GM21515 (cell line): ENCODE measurements around the gene EXOSC5.
"Not testable (repeated sequence)": the region's sequence is repeated elsewhere in the genome, so short reads cannot be mapped to it uniquely, and the experiment has no call there.

ENCODE experiments used
- ATAC-seq: cut with Tn5 transposase; IDR thresholded peaks from one replicate; pipeline ENCODE4 v1.9.1; 2021; ENCODE audit not compliant: unreplicated experiment

Gene EXOSC5

DNA sequence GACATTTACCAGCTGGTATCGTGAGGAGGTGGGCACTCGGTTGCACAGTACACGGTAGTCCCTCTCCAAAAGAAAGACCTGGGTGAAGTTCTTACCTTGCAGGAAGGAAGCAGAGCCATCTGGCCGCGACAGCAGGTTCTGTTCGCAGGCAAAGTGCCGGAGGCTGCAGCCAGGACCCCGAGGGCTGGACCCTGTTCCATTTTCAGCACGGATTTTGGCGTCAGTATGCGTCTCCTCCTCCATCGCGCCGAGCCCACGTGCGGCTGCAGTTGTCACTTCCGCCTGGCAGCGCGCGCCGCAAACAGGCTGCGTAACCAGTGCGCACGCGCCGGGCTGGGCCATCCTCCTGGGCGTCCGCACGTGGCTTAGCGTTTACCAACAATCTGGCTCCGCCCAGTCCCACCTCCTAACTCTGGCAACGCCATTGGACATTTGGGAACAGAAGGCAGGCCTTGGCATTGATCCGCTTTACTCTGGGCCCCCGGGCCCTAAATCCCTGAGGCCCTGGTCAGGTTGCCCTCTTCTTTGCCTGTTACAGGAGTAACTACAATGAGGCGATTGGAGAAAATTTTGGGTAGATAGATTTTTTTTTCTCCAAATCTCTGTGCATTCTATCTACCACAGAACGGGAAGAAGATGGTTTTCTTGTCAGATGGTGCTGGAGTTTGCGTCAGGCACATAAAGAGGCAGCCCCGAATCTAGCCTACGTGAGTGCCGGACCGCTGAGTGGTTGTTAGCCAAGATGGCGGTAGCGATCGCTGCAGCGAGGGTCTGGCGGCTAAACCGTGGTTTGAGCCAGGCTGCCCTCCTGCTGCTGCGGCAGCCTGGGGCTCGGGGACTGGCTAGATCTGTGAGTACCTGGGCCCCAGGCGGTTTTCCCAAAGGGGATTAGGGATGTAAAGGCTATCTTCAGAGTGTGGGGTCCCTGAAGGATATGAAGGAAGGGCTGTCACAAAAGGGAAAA lies at the start of gene EXOSC5, which contains the start of gene BCKDHA:
Gene EXOSC5, minus strand, starts transcription at position 274 of the 964 bp plus-strand sequence. Its CDS starts 31 bp downstream, at position 243.
Gene BCKDHA, plus strand, starts transcription at position 733 of the 964 bp plus-strand sequence. Its CDS starts 10 bp downstream, at position 743.
- ATAC-seq = peak; percentile 87

DNA sequence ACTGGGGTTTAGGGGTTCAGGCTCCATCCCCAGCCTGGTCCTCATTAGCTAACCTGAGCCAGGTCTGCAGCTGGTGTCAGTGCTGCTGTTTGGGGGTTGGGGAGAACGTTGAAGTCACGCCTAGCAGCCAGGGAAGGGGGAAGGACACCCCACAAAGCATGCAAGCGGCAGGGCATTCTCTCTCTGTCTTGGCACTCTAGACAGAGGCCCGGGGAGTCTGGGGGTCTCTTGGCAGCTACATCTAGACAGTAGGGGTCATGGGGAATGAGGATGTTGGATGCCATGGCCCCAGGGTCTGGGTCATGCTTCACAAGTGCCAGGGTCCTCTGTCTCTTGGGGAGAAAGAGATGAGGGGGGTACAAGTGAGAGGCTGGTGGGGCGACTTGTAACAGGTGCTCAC lies 48.4 kb upstream of the EXOSC5 start:
- no peak for ATAC-seq

DNA sequence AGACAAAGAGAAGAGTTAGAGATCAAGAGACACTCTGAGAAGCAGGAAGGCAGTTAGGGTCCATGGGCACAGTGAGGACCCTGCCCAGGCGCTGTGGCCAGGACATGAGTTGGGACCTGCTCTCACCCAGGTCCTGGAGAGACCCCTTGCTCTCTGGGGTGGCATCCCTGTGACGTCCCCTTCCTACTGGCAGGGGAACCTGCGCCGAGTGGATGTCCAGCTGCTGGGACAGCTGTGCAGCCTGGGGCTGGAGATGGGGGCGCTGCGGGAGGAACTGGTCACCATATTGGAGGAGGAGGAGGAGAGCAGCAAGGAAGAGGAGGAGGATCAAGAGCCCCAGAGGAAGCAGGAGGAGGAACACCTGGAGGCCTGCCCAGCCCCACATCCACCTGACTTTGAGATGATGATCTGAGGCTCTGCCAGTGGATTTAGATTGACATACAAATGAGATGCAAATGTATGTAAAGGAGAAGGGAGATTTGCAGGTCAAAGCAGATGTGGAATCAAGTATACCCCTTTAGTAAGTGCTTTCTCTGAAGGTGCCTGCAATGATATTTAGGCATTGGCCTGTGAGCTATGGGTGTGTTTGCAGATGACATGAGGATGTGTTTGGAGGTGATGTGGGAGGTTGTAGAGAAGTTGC lies 46.8 kb upstream of the EXOSC5 start:
- ATAC-seq = no peak

DNA sequence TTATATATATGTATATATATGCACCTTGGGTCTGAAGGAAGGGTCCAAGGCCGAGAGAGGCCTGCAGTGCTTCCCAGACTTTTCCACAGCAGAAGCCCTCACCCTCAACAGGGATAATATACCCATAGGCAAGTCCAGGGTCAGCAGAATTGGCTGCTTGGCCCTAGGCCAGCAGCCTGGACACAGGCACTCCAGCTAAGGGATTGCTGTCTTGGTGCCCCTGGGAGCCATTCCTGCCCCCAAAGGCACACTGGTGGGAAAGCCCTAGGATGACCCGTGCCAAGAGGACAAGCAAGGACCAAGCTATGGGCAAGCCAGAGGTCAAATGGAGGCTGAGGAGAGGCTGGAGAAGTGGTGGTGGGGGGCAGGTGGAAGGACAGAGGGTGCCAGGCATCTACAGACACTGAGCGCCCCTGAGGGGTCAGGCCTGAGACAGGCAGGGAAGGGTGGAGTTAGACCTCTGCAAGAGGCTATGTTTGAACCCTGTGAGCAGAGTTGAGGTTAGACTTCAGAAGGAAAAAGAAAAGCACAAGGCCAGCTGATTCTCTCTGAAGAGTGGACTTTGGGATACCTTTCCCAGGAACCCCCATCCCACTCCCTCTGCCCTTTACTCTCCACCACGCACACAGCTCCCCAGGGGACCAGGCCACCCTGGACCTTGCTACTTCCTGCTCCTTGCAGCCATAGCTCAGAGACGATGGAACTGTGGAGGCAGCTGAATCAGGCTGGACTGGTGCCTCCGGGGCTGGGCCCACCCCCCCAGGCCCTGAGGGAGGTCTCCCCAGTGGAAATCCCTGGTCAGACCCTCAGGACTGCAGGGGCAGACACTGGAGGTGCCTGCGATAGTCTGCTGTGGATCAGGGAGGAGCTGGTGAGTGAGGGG lies 45.6 kb upstream of the EXOSC5 start, which contains the start of gene ERICH4:
Gene ERICH4, plus strand, starts transcription at position 684 of the 883 bp plus-strand sequence. Its CDS starts 14 bp downstream, at position 698.
- no peak for ATAC-seq

DNA sequence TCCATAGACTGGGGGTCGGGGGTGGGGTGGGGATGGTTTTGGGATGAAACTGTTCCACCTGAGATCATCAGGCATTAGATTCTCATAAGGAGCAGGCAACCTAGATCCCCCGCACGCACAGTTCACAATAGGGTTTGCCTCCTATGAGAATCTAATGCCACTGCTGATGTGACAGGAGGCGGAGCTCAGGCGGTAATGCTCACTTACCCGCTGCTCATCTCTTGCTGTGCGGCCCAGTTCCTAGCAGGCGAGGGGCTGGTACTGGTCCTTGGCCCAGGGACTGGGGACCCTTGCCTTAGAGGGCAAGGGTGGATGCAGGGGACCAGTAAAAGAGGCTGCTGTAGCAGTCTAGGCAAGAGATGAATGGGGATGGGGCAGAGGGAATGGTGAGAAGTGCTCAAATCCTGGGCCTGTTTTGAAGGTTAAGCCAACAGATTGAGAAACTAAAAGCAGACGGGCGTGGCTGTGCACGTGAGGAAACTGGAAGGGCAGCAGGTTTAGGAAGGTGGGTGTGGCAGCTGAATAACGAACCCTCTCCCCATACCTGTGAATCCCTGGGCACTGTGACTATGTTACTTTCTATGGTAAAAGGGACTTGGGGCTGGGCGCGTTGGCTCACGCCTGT lies 44.3 kb upstream of the EXOSC5 start:
- no peak for ATAC-seq

DNA sequence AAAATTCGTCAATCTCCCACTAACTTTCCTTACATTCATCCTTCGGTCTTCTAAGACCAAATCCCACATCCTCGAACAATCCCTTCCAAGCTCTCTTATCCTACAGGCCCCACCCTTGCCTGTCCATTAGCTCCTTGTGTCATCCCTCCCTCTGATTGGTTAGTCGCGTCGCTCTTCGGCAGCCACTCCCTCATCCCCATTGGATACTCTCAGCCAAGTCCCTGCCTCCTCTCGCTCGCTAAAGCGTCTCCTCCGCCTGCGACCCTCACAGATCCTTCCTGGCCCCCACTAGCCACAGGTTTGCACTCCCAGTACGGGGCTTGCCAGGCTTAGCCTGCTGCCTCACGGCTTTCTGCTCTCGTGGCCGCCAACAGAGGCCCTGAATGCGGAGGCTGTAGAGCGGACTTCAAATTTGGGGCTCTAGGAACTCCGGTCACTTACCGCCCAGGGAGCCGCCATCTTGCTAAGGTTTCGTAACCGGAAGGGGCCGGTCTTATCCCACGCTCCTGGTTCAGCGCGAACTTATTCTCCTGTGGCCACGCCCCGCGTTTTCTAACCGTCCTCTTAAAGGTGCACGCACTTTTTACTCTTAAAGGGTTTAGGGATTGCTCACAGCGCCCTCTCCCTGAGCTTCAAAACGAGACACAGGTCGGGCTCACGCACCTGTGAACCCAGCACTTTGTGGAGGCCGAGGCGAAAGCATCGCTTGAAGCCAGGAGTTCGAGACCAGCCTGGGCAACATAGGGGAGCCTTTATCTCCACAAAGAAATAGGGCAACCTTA lies 42.5 kb upstream of the EXOSC5 start, which contains the start of gene DMAC2:
Gene DMAC2, minus strand, starts transcription at position 472 of the 782 bp plus-strand sequence. Its CDS starts 13 bp downstream, at position 459.
- peak; percentile 90 for ATAC-seq

DNA sequence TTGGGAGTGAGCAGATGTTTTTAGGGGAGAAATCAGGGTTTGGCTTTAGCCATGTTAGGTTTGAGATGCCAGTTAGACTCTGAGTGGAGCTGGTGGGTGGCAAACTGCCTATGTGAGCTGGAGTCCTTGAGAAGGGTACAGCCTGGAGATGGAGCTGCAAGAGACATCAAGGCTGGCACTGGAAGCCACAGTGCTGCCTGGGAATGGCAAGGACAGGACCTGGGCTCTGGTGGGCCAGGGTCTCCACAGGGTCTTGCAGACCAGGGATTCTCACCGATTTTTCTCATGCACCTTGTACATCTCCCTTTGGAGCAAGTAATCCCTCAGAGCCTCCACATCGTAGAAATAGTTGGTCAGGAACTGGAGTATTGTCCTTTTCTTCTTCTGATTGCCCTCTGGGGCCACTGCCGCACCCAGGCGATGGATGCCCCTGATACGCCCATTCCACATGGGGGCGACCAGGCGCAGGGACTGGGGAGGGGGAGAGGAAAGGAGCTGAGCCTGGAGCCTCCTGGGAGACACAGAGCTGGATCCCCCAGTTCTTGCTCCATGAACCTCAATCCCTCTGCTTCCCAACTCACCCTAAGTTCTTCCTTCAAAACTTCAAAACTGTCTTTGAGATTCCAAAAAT lies 40.9 kb upstream of the EXOSC5 start:
- ATAC-seq = no peak

DNA sequence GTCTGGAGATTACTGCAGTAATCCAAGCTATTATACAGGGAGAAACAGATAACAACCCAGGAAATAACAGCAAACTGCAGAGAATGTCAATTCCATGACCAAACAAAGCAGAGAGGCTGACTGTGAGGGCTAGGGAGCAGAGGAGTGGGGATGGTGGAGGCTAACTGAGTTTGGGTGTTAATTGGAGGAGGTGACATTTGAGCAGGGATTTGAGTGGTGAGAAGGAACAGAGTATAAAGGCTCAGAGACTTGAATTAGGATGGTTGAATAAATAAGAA lies 39.5 kb upstream of the EXOSC5 start:
- ATAC-seq = no peak

DNA sequence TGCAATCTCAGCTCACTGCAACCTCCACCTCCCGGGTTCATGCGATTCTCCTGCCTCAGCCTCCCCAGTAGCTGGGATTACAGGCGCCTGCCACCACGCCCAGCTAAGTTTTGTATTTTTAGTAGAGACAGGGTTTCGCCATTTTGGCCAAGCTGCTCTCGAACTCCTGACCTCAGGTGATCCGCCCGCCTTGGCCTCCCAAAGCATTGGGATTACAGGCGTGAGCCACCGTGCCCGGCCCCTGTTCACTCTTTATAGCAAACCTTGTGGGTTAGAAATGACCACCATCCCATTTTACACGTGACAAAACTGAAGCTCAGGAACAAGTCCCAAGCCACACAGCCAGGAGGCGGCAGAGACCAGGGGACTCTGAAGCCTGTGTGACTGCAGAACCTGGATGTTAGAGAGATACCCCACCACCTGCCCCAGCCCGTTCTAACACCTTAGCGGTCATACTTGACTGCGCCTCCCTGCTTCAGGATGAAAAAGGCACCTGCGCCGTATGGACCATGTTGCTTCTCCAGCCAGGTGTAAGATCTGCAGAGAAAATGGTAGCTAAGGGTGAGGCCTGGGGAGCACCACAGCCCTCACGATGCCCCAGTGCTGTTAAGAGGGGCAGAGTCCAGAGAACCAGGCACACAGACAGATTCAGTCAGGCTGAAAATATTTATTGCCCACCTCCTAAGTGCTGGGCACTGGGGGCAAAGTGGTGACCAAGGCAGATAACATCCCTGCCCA lies 38.9 kb upstream of the EXOSC5 start:
- no peak for ATAC-seq

DNA sequence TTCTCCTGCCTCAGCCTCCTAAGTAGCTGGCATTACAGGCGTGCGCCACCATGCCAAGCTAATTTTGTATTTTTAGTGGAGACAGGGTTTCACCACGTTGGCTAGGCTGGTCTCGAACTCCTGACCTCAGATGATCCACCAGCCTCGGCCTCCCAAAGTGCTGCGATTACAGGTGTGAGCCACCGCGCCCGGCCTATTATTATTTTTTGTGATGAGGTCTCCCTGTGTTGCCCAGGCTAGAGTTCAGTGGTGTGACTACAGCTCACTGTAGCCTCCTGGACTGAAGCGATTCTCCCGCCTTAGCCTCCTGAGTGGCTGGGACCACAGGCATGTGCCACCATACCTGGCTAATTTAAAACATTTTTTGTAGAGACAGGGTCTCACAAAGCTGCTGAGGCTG lies 38.2 kb upstream of the EXOSC5 start:
- not testable (repeated sequence) for ATAC-seq

DNA sequence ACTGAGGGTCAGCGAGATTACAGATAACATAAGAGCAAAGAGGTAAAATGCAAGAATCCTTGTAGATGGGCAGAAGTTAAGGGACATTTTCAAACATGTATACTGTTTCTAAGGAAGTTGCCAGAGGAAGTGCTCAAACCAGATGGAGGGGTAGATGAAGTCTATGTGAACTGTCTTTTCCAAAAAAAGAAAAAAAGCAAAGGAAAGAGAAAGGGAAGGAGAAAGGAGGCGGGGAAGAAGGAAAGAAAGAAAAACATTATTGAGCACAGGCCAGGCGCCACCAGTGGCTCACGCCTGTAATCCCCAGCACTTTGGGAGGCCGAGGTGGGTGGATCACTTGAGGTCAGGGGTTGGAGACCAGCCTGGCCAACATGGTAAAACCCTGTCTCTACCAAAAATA lies 37.3 kb upstream of the EXOSC5 start:
- ATAC-seq = no peak

DNA sequence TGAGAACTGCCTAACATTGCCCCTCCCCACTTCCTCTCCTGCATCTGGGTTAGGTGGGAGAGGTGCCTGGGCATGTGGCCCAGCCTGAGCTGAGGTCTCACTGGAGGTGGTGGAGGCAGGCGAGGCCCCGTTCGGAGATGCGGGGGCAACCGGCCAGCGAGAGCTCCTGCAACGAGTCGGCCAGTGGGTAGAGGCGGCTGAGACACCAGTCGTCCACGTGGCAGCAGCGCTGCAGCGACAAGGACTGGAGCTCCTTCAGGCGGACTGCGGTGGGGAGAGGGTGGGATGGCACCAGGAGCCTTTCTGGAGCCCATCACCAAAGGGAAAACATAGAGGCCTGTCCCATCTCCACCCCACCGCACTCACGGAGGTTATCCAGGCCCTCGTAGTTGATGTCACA lies 36.0 kb upstream of the EXOSC5 start:
- ATAC-seq = no peak

DNA sequence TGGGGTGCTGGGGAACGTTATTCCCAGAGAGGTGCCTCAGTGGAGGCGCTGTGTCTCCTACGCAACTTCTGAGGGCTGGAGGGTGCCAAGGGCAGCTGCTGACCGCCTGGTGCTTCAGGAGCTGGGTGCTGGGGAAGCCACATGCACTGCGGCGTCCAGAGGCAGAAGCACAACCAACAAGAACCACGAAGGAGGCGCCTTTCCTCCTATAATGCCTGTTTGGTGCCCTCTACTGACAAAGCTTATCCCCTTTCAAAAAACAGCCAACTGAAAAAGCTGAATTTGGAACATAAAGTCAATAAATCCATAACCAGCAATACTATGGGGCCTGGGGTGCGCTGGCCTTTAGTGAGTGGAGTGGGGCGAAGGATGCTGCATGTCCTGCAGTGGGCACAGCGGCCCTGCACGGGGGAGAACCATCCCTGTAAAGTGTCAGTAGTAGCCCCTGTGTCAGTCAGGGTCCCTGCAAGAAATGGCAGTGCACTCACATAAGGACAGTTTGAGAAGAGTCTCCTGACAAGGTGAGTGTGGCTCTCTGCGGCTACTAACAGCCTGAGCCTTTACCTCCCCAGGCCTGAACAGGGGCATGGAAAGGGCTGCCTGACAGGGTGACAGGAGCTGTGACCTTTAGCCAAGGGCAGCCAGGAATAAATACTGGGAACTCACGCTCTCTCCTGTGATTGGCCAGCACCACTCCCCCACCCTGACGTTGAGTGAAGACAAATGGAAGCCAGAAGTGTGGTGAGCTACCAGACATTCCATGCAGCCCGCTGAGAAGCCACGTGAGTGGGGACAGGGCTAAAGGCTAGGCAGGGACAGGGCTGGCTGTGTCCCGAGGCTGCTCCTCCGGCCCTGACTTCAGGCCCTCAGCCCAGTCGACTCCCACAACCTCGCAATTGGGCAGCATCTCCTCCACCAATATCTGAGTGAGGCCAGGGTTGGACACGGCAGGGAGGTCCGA lies 34.5 kb upstream of the EXOSC5 start:
- no peak for ATAC-seq

DNA sequence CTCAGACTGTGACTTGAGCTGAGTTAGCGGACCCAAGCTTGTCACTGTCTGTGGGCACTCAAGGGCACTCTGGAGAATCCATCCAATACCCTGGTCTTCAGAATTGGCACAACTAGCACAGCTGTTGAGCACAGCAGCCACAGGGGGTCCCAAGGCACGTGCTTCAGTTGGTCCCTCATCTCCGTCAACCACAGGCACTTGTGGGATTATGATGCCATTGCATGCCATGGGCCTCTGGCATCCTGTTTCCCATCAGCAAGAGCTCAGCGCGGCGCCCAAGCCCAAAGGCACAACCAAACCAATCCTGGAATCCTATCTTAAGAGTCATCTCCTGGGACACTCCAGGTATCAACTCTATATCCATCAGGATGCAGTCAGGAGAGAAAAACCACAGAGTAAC lies 33.8 kb upstream of the EXOSC5 start:
- no peak for ATAC-seq

DNA sequence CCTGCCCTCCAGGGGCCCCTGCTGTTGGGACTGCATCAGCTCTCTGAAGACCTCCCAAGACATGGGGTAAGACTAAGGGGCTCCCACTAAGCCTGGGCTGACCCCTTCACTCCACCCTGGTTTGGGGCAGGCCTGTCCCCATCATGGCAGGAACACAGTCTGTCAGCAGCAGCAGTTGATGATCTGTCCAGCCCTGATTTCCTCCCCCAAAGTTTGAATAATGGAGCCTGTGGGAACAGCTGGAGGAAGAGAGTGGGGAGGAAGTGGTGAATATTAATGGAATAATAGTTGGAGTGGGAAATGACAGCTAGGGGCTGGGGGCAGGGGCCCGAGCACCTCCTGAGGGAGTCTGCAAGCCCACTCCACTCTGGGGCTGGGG lies 31.3 kb upstream of the EXOSC5 start:
- no peak for ATAC-seq

DNA sequence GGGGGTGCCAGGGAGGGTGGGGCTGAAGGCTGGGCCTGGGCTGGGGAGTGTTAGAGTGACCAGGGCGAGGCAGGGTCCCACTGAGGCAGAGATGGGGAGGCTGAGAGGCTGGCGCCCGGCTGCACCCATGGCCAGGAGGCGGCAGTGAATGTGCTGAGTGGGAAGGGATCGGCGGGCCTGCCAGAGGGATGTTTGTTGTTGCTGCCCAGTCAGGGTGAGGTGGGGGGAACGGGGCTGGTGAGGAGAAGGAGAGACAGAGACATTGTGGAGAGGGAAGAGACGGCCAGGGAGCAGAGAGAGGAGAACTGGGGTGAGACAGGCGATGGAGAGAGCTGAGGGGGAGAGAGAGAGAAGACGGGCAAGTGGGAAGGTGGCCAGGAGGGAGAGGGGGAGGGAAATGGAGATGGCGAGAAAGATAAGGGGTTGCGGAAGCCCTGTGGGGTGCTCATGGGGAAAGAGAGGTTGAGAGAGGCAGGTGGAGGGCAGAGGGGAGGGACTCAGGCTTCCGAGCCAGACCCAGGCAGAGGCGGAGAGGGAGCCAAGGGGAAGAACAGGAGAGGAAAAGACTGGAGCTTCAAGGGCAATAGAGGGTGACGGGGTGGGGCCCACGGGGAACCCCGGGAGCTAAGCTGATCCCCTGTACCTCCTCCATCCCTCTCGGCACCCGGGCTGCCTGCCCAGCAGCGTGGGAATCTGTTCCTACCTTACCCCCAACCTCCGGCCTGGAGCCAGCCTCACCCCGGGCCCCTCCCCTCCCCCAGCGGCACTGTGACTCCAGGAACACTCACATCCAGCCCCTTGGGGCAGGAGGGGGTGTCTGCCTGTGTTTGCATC lies 30.7 kb upstream of the EXOSC5 start:
- no peak for ATAC-seq
